GM21360 (cell line): ENCODE measurements around the gene PRKAR1B.

Experiments used
- ATAC-seq: cut with Tn5 transposase; IDR thresholded peaks from one replicate; pipeline ENCODE4 v1.9.1; 2021; ENCODE audit warnings: mild to moderate bottlenecking, moderate library complexity; ENCODE audit not compliant: unreplicated experiment

PRKAR1B gene

DNA sequence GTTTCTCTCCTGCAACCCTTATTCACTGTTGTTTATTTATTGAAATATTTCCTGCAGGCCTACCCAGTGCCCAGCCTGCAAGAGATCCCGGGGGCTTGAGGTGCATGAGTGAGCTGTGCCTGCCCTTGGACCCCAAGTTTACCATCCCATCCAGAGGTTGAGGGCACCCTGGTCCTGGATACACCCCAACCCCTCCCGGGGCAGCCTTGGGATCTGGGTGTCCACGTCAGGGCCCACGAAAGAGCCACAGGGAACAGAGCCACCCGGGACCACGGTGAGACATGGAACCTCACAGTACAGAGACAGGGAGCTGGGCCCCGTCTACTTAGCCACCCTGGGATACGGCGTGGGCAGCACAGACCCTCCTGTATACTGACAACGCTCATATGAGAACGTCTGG, 178.7 kb downstream of the PRKAR1B start:
- no peak for ATAC-seq

DNA sequence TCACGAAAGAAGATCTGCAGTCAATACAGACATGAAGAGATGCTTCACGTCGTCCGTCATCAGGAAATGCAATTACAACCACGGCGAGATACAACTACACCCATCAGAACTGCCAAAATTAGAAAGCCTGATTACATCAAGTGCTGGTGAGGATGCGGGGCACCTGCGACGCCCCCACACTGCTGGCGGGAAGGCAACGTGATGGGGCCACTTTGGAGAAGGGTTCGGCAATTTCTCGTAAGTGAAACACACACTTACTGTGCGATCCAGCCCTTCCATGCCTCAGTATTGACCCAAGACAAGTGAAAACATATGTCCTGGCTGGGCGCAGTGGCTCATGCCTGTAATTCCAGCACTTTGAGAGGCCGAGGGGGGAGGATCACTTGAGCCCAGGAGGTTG, 181.6 kb downstream of the PRKAR1B start:
- ATAC-seq, result no peak

DNA sequence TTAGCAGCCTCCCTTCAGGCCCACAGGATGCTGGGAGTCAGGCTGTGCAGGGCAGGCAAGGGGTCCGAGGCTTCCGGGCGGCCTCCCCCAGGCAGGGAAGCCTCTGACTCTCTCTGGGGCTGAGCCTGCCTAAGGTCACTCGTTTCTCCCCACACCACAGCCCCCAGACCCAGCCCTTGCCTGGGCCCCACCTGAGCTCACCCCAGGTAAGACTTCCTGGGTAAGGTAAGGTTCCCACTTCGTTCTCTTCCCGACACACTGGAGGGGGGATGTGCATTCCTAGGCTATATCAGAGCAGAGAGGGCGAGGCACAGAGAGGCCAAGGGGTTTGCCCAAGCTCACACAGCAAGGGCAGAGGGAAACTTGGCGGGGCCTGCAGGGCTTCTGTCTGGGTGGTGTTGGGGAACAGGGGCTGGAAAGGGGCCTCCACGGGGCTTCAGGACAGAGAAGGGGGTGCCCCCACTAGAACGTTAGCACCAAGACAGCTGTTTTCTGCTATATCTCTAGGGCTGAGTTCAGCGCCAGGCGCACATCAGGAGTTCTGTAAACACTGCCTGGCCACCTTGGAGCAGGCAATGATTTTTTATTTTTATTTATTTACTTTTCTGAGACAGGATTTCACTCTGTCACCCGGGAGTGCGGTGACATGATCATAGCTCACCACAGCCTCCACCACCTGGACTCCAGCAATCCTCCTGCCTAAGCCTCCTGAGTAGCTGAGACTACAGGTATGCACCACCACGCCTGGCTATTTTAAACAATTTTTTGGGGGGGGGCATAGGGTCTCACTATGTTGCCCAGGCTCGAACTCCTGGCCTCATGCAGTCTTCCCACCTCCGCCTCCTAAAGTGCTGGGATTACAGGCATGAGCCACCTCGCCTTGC, 182.5 kb downstream of the PRKAR1B start:
- no peak for ATAC-seq

DNA sequence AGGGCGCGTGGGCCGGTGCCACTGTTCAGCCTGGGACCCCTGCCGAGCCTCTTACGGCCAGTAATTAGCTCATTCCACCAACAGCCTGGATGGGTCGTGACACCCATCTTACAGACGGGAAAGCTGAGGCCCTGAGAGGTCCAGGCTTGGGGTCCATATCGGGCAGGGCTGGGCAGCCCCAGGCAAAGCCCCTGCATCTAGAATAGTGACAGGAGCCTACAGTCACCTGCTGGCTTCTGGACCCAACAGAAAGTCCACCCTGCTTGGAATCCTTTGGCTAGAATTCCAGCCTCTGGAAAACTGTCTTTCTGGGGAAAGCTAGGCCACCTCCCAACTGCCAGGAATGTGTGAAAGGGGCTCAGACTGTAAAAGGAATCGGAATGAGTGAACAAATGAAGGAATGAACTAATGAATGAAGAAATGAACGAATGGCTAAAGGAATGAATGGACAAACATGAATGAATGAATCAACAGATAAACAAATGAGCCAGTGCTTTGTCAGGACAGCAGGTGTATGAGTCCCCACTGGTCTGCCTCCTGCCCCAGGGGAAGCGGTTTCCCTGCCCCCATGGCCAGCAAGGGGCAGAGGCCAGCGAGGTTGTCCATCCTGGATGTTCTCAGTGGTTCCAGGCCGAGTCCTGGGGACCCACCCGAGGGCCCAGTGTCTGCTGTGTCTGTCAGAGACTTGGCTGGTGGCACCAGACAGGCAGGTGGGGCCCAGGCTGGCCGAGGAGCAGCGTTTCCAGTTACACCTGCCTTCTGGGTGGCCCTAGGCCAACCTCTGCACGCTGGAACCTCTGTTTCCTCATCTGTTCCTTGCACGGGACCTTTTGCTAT, 183.4 kb downstream of the PRKAR1B start:
- no peak for ATAC-seq

DNA sequence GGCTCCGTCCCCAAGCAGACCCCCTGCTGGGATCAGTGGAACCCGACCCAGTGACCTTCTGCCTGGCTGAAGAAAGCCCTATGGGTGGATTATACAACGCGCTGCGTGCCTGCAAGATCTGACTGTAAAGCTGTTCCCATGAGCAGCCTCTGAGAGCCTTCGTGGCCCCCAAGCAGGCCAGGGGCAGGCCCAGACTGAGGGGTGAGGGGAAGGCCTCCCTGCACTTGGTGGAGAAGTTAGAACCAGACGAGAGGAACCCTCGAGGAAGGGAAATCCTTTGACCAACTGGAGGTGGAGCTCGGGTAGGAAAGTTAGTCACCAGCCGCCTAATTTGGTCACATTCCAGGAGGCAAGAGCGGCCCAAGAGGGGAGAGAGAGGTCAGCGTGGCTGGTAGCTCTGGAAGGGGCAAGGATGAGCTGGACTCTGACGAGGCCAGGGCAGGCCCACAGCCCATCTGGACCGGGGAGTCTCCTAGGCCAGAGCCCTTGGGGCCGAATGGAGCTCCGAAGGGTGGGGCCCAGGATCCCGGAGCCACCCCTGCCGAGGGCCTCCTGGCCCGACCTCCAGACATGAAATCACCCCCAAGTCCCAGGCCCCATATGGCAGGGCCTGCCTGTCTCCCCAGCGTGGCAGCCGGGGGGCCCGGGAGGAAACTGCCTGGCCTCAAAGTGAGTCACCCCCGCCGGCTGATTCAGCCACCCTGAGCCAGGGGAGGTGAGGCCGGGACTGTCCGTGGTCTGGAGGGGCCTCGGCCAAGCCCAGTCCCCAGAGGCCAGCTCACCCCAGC, 184.2 kb downstream of the PRKAR1B start:
- ATAC-seq, result no peak

DNA sequence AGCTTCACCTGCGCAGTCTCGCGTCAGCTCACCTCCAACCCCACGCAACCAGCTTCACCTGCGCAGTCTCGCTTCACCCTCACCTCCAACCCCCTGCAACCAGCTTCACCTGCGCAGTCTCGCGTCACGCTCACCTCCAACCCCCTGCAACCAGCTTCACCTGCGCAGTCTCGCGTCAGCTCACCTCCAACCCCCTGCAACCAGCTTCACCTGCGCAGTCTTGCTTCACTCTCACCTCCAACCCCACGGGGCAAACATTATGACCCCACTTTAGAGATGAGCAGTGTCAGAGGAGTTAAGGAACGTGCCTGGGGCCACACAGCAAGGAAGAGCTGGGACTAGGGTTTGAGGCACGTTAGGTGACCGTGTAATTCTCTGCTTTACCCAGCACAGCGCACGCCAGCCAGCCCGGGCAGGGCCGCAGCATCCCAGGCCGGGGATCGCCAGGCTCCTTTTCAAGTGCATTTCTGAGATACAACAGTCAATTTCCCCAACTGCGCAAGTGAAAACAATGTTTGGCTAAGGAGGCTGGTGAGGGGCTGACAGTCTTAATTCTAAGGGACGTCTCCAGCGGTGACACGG, 184.9 kb downstream of the PRKAR1B start:
- ATAC-seq, result no peak

DNA sequence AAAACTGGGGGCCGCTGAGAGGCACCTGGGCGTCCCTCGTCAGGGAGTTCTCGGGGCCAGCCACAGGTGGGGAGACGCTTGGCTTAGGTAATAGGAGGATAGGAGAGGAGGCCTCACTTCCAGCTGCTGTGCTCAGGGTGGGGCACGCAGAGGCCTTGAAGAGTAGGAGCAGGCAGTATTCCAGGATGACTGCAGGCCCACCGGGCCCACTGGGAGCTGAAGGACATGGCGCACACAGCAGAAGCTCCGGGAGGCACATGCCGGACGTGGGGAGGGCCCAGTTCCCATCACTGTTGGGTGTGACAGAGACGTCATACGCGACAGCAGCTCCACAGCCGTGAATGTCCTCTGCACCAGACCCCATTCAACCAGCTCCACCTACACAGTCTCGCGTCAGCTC, 185.4 kb downstream of the PRKAR1B start:
- no peak for ATAC-seq

DNA sequence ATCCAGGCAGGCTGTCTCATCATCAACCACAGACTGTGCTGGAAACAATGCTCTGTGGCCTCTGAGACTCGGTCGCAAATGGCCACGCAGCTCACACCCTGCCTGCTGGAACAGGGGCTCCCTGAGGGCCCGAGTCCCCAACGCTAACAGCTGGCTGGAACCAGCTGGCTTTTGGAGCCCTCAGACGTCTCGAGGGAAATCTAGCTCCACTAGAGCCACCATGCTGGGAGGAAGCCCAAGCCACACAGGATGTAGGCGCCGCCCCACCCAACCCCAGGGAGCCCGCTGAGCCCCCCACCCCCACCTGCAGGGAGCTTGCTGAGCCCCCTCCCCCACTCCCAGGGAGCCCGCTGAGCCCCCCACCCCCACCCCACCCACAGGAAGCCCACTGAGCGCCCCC, 186.1 kb downstream of the PRKAR1B start:
- ATAC-seq, result no peak

DNA sequence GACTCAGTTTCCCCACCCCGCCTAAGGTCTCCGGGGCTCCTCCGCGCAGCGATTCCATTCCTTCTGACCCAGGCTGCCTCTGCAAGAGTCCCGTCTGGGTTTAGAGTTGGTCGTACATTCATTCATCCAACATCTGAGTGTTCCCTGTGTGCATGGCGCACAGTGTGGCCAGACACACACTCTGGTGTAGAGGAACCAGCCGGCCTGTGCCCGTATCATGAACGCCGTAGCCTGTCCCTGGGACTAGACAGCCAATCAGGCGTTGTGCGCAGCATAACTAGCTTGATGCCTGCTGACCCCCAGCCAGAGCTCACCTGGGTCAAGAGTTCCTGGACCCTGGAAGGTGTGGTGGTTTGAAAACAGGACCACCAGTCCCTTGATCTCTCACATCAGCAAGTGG, 186.5 kb downstream of the PRKAR1B start:
- no peak for ATAC-seq

DNA sequence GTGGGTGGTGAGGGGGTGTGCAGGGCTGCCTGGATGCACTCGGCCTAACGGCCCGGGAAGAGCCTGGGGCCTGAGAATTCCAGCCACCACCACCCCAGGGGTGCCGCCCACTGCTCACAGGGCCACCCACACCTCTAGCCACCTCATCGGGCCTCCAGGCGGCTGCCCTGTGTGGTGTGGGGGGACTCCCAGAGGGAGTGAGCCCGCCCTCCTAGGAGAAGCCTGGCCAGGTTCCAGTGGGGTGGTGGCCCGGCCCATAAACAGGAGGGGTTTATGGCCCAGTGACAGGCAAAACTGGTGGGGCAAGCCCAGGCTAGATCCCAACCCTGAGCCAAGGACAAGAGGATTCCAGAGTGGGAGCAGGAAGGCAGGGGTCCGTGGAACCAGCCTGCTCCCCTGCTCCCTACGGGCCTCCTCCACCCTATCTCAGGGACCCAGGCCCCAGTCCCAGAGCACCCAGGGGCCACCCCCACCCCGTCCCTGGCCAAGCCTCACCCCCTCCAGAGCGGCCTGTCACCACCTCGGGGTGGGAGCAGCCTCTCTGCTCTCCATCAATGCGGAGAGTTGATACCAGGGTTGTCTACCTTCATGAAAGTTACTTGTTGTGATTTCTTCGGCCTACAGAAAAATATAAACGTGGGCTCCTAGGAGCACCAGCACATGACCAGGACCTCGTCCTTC, 187.2 kb downstream of the PRKAR1B start:
- ATAC-seq, result no peak

DNA sequence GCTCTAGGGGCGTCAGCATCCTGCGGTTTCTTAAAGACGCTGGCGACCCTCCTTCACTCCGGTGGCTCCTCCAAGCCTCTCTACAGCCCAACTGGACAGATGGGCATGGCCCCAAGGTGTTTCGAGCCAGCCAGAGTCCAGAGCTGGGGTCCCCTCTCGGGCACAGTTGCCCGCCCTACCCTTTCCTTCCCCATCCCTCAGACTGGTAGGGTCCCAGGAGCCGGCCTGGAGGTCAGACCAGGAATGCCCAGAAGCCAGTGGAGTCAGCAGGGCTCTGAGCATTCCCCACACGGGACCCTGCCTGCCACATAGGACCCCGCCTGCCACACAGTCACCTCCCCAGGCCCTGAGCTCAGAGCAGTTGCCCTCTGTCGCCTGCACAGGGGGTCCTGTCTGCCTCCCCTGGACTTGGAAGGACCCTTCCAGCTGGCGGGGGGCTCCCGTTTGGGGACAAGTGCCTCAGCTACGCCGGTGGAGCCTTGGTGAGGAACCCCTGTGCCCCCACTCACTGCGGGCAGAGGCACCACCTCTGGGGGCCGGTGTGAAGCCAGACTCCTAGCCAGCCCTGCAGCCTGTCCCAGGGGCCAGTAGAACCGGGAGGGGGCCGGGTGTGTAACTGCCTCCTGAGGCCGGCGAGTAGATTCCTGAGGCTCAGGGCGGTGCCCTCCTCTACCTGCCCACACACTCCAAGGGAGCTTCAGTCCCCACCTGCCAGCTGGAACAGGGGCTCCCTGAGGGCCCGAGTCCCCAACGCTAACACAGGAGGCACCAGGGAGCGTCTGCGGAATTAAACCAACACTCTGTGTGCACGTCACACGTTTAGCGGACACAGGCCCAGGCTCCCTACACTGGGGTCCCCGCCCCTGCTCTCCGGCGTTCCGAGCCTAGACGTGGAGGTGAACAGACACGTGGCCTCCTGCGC, 188.1 kb downstream of the PRKAR1B start:
- ATAC-seq, result no peak

DNA sequence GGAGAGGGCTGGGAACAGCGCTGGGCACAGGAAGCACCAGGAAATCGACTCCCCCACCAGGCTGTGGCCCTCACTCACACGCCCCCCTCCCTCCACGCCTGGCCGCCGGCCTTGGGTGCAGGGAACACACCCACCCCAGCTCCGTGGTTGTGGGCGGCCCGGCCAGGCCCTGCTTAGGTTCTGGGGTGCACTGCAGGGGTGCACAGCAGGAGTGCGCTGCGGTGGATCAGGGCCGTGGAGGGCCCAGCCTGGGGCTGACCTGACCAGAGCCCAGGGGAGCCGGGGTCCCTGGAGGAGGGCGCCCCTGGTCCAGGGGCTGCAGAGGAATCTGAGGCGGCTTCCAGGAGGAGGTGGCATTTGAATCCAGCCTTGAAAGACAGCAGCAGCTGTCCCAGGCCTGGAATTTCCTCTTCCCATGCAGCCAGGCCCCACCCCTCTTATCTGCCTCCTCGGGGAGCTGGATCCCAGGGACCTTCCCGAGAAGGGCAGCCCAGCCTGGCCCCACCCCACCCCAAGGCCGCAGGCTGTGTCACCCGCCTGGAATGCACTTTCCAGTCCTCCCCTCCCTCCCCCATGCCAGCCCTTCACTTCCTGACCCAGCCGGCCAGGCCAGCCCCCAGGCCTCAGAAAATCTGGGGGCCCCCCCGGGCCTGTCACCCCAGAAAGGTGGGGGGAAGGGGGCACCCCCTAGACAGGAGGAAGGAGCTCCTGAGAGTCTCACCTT, 189.0 kb downstream of the PRKAR1B start:
- no peak for ATAC-seq

DNA sequence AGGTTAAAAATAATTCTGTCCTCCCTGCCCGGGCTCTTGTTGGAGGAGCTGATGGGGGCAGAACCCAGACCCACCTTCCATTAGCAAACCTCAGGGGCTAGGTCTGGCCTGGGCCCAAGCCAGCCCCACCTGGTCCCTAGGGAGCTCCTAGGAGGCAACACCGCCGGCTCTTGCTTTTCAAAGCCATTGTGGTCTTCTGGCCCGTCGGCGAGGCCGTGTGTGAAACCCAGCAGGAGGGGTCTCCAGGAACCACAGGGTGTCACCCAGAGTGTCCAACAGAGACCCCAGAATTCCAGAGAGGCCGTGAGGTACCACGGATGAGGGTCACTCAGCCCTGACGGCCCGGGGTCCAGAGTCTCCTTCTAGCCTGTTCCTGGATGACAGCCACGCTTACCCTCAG, 190.8 kb downstream of the PRKAR1B start:
- ATAC-seq, result no peak

DNA sequence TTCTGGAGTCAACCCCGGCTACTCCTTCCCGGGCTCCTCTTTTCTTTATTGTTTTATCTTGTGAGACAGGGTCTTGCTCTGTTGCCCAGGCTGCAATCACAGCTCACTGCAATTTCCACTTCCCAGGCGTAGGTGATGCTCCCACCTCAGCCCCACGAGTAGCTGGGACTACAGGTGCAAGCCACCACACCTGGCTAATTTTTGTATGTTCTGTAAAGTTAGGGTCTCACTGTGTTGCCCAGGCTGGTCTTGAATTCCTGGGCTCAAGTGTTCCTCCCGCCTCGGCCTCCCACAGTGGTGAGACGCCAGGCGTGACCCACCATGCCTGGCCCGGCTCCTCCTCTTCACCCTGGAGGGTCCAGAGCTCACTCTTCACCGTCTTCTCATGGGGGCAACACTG, 192.1 kb downstream of the PRKAR1B start:
- ATAC-seq, result no peak

DNA sequence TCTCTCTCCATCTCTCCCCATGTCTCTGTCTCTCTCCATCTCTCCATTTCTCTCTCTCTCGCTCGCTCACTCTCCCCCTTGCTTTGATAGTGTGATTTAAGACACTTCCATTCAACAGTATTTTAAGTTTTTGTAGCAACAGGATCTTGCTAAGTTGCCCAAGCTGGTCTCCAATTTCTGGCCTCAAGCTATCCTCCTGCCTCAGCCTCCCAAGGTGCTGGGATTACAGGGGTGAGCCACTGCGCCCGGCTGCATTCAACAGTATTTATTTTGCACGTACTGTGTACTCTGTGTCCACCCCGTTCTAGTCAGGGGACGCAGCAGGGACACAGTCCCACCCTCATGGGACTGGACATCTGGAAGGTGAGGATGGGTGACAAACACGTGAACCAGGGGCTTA, 193.0 kb downstream of the PRKAR1B start:
- ATAC-seq, result no peak

DNA sequence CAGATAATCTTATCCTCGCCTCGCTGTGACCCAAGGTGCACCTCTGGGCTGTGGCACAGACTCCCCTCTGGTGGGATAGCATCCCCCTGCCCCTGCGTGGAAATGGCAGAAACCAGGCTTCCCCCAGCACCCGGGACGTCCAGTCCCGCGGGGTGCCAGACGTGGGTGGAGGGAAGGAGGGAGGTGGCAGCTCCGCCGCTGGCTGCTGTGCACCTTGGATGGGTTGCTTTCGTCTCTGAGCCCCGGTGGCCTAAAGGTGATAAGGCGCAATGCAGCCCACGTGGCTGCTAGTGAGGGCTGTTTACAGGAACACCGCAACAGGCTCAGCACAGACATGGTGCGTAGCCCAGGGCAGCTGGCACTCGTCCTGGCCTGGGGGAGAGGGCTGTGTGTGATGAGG, 193.8 kb downstream of the PRKAR1B start:
- no peak for ATAC-seq

DNA sequence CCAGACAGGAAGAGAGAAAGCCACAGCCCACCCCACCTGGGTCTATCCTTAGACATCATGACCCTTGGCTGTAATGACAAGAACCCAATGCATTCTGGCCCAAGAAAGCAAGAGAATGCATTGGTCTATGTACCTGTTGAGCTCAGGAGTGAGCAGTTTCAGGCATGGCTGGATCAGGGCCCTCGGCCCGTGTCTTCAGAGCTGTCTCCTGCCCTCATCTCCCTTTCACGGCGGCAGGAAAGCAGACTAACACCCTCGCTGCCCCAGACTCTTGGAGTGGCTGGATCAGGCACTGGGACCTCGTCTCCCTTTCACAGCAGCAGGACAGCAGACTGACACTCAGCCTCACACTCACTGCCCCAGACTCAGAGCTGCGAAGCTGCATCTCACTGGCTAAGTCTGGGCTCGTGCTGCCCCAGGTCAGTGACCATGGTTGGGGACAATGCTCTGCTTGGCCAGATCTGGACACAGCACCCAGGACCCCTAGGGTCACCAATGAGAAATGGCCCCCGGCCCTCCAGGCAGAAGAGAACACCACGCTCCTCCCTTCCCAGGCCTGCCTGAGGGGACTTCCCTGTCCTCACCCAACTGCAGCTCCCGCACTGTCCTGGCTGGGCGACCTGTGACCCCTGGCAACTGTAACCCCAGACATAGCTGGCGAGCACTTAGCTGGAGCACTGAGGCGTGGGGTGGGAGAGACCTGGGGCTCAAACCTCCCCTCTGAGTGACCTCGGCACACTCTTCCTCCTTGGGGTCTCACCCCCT, 194.5 kb downstream of the PRKAR1B start:
- ATAC-seq, result no peak

DNA sequence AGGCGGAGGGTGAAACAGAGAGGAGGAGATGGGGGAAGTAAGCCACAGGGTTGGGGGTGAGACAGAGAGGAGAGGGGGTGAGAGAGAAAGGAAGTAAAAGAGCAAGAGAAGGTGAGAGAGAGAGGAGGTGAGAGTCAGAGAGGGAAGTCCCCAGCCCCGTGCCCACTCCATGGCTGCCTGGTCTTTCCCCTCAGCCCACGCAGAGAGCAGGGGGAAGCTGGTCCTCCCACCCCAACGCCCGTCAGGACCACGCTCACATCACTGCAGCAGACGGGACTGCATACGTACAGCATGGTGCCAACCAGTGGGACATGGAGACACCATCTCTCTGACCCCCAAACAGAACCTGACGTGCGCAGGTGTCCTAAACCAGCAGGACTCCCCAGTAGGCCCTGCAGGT, 195.3 kb downstream of the PRKAR1B start:
- no peak for ATAC-seq
